GM18909 (cell line): ENCODE measurements around the gene HP1BP3.
"Not testable (repeated sequence)": the region's sequence is repeated elsewhere in the genome, so short reads cannot be mapped to it uniquely, and the experiment has no call there.

Source experiments
- ATAC-seq: cut with Tn5 transposase; IDR thresholded peaks from one replicate; pipeline ENCODE4 v1.9.1; 2021; ENCODE audit warnings: mild to moderate bottlenecking; ENCODE audit not compliant: unreplicated experiment, poor library complexity

The HP1BP3 gene

DNA sequence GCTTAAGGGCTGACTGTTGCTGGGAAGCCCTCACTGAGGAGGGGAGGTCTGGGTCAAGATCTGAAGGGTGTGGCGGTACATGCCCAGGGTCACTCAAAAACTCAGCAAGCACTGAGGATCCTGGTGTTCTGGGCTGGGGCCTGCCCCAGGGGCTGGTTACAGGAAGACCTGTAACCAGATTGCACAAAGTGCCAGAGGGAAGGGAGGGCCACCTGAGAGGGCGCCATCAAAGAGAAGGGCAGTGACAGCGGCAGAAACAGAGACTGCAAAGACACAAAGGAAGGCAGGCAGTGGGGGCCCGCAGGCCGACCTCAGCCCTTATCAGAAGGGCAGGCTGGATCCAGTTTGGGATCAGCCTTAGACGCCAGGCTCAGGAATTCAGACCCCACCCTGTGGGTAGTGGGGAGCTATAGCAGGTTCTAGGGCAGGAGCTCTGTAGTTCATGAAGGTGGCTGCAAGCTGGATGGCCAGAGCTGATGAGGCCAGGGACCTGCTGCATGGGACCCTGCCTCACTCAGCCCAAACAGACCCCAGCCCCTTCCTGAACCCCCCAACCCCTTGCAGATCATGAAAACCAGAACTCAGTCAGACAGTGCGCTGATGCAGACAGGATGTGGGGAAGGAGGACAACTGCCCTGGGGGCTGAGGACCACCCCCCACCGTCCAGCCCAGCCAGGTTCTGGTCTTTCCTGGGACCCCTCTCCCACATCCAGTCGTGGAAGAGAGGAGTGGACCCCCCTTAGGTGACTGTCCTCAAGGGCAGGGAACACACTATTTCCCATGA lies 58.5 kb downstream of the HP1BP3 start:
- ATAC-seq: no peak

GRCh38 chr1:20727746-20728316 lies 59.3 kb downstream of the HP1BP3 start:
- no peak for ATAC-seq

DNA sequence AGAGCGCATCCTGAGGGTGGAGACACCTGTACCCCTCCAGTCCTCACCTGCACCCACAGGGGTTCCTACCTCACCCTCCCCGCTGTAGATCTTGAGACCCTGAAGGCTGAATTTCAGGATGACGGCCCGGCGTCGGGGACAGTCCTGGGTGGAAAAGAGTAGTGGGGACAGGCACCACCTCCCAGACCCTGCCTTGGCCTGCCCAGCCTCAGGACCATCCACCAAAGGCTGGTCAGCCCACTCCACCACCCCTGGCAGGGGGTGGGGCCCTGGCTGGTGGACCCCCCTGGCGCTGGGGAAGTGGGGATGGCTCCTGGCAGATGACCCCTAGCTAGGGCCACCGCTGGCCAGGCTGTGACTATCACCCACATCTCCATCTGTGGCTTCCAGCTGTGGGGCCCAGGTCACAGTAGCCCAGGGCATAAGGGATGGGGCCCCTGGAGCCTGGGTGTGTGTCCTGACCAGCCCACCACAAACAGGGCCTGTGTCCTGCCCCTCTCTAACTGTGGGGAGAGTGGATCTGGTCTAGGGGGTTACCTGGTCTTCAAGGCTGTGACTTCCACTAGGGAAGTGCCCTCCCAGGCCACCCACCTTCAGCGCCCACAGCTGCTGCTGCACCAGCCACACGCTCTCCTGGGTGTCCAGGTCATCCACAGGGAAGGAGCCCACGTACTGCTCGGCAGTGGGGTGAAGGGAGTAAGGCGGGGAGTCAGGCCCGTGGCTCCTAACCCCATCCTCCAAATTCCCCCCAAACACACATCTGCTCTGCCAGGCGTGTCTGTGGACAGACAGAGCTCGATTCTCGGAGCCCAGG lies 60.0 kb downstream of the HP1BP3 start:
- no peak for ATAC-seq

DNA sequence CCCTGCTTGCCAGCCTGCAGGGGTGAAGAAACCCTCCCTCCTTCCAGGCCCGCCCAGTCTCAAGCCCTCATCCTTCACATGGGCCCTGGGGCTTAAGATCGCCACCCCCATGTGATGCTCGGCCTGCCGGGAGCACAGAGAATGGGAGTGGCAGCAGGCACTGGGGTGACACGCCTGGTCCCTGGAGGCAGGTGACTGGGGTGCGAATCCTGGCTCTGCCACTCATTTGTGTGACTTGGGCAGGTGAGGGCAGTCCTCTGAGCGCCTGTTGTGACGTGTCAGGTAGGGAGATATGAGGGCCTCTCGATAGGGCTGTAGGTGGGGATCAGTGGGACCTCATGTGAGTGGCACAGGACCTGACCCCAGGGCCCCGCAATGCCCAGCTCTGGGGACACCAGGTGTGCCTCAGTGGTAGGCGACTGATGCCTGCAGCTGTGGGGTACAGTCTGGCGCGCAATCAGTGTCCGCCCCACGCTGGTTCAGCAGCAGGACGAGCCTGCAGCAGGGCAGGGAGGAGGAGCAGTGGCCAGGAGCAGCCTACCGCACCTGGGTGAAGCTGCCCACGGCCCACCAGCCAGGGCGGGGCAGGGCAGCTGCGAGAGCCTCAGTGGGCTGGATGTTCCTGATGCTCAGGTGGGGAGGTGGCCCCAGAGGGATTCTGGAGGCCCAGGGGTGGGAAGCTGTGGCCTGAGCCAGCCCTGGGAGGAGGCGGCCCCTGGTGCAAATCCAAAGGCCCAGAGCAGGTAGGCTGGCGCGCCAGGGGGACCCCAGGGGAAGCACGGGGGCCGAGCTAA lies 60.8 kb downstream of the HP1BP3 start:
- ATAC-seq: no peak

GRCh38 chr1:20725189-20726117 lies 61.7 kb downstream of the HP1BP3 start:
- ATAC-seq: no peak

DNA sequence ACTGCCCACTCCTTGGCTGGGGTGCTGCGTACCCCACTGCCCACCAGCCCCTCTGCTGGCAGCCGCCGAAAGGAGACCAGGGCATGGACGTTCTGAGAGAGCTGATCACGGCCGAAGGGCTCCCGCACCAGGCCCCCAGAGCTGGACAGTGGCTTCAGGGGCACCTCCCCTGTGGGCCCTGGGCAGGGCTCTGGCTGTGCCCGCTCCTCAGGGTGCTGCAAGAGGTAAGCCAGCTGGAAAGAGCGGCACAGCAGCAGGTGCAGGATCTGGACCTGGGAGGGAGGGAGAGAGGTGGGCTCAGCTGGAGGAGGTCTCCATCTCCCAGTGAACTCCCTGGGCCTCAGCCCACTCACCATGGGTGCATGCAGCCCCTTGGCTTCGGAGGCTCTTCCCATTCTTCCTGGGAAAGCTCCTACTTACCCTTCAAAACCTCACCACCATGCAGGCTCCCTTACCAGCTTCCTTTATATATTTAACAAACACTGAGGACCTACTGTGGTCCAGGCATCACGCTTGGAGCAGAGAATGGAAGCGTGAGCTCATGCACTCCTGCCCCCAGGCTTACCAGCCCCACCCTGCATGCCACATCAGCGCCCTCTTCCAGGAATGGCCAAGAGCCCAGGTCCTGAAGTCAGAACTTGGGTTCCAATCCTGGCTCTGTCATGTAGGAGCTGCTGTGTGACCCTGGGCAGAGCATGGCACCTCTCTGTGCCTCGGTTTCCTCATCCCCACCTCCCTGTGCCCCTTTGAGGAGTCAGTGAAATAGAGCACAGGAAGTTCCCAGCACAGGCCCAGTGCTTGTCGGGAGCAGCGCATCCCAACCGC lies 62.5 kb downstream of the HP1BP3 start:
- ATAC-seq: no peak

DNA sequence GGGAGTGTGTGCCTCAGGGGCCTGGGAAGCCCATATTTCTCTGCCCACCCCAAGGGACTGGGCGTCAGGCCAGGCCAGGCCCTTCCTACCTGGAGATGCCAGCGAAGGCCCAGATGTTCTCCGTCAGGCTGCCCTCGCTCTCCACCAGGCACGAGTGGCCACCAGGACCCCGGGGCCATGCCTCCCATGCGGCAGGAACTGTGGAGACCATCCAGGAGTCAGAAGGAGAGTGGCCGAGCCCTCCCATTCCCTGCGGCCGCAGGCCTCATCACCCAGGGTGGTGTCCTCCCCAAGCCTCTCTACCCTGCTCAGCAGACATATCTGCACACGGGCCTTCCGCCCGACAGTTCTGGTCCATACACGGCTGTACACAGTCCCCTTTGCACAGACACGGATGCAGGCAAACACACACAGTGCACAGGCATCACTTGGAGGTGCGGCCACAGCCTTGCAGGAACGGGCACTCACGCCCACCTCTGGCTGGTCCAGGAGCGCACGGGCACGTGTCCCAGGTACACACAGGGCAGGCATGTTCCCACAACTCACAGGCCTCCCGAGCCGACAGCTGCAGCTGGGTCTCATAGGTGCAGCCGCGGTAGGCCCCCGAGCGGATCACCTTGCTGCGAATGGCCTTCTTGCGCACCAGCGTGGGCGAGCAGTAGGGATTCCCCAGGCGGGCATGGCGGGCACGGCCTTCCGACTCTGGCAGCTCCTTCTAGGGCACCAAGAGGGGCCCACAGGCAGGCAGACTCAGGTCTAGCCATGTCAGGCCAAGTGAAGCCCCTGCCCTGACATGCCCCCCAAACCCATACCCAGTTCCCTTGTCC lies 63.4 kb downstream of the HP1BP3 start:
- ATAC-seq: no peak

DNA sequence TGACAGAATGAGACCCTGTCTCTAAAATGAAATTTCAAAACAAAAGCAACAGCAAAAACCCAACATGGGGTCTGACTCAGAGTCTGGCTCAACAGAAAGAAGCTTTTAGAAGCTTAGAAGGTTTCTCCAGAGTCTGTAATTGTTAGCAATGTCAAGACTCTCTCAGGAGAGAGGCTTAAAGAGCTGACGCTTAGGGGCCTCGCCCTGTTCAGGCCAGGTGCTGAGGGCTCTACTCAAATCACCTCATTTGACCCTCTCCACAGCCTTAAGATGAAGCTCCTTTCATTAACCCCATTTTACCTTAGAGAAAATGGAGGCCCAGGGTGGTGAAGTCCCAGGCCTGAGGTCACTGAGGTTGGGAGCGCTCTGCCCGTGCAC lies 64.0 kb downstream of the HP1BP3 start:
- ATAC-seq: no peak

- no peak for ATAC-seq
Observed at GRCh38 chr1:20721117-20722061, 65.7 kb downstream of the HP1BP3 start.

GRCh38 chr1:20720631-20721091 lies 66.4 kb downstream of the HP1BP3 start:
- ATAC-seq: no peak

DNA sequence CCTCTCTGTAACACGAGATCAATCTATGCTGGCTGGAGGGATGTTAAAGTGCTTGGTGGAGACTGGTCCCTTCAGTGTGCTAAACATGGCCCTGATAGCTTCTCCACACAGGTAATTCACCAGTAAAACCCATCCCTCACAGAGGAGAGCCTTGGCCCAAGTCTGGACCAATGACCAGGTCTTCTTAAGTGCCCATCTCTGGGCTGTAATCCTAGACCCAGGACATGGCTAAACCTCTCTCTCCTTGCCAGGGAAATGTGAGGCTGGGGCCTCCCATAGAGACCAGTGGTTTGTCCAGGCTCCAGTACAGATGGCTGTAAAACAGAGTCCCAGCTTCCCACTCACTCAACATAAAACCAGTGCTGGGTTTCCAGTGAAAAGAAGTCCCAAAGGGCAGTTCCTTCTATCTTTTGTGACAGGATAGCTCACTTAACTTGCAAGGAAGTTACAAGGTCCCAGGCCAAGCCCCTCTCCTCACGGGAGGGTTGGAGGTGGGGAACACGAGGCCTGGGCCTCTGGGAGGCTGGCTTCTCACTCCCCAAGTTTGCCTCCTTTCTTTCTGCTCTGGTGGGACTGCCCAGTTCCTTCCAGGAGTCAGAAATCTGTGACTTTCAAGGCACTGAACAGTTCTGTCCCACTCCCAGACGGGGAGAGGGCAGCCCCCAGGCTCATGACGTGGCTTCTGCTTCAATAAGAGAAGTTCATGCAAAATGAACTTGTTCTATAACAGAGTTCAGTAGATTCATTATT lies 67.1 kb downstream of the HP1BP3 start:
- no peak for ATAC-seq

- ATAC-seq: no peak
Observed at GRCh38 chr1:20719261-20719660, 67.8 kb downstream of the HP1BP3 start.

- not testable (repeated sequence) for ATAC-seq
Observed at GRCh38 chr1:20718343-20718882, 68.7 kb downstream of the HP1BP3 start.

- no peak for ATAC-seq
Observed at GRCh38 chr1:20717452-20718342, 69.4 kb downstream of the HP1BP3 start, which contains the start of gene KIF17. TSS of gene KIF17 (minus strand) at chr1:20718007. CDS start at chr1:20717706, 301 bp downstream.

DNA sequence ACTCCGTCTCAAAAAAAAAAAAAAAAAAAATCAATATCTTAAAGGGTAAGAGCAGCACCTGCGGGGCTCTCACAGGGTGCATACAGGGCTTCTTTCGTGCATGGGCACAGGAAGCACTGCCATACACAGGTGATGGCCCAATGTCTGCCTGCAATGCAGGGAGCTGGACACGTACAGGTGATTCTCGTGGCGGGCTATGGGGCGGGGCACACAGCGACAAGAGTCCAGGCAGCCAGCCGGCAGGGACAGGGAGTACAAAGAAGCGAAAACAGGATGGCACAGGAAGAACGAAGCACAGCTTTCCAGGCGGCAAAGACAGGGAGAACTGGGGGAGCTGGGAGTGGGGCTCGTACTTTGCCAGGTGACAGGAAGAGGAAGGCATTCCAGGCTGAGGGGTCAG lies 70.9 kb downstream of the HP1BP3 start:
- no peak for ATAC-seq
